Neuronal stem cell (in vitro differentiated cells): ENCODE results near the gene TMCC1. TPM values are rescaled to one million over a fixed set of nuclear protein-coding genes. Genes with fewer than 3 reads are reported as not detected.

Source experiments
- small RNA-seq: library from polyadenylated mRNA; stranded (forward); fragments of <200 nt; extraction: miRNeasy Mini kit (QIAGEN cat#:217004); gene quantifications from one replicate; pipeline ENCODE3, GENCODE V24; 2013; ENCODE audit not compliant: insufficient read depth

TMCC1 gene

Small RNAs within 50 kb of the gene (small RNA-seq; reads per million reads assigned to genes)
- not detected for gene RF00026
- gene RNY3P13, result not detected
